Heart left ventricle (tissue), 16 donors: Measurements from ENCODE around the gene PLA2G2C. TPM values are rescaled to one million over a fixed set of nuclear protein-coding genes. Genes with fewer than 3 reads are reported as not detected.

Experiments used
- ATAC-seq, 4 donors: fragments of 200-7000 bp; cut with Tn5 transposase; one replicate each; pipeline ENCODE4 v1.9.1; 2020 to 2022; ENCODE audit warnings: moderate library complexity in 4 of 4, mild to moderate bottlenecking in 3 of 4, moderate number of reproducible peaks in 1 of 4
- DNase-seq, 5 donors: peaks; one replicate each; pipeline ENCODE4 v3.0.0-alpha.2; 2020
- H3K27ac ChIP-seq, 12 donors: fragments of 200-600 bp; sonication (generic) in 4 of 12; one replicate each; pipeline versions ENCODE4 v1.5.0 to v1.8.0; 2016 to 2022; ENCODE audit warnings: mild to moderate bottlenecking in 2 of 12
- H3K27me3 ChIP-seq, 9 donors: fragments of 200-600 bp; sonication (generic) in 2 of 9; one replicate each; pipeline versions ENCODE4 v1.5.1 to v1.8.0; 2016 to 2022; ENCODE audit warnings: mild to moderate bottlenecking in 3 of 9
- H3K36me3 ChIP-seq, 9 donors: fragments of 200-600 bp; sonication (generic) in 2 of 9; one replicate each; pipeline versions ENCODE4 v1.5.0 to v1.8.0; 2018 to 2022; ENCODE audit warnings: mild to moderate bottlenecking in 2 of 9
- H3K4me1 ChIP-seq, 12 donors: fragments of 200-600 bp; sonication (generic) in 4 of 12; one replicate each; pipeline versions ENCODE4 v1.5.0 to v1.8.0; 2016 to 2022; ENCODE audit warnings: mild to moderate bottlenecking in 3 of 12
- H3K4me3 ChIP-seq, 12 donors: fragments of 200-600 bp; sonication (generic) in 4 of 12; one replicate each; pipeline versions ENCODE4 v1.5.0 to v1.8.0; 2017 to 2022; ENCODE audit warnings: mild to moderate bottlenecking in 9 of 12, moderate library complexity in 4 of 12
- H3K9me3 ChIP-seq, 12 donors: fragments of 200-600 bp; sonication (generic) in 4 of 12; one replicate each; pipeline versions ENCODE4 v1.5.0 to v1.8.0; 2016 to 2022; ENCODE audit warnings: mild to moderate bottlenecking in 1 of 12
- POLR2A ChIP-seq, 2 donors: fragments of 450-650 bp; IDR thresholded peaks; one replicate each; pipeline ENCODE4 v1.6.1; 2017; ENCODE audit warnings: antibody characterized with exemption in 2 of 2, mild to moderate bottlenecking in 2 of 2, moderate library complexity in 2 of 2
- WGBS, 4 donors: extraction: QIAGEN DNeasy Blood & Tissue Kit in 2 of 4; methylation state at CpG; one replicate each; pipeline versions ENCODE4 v1.1.5 to v1.1.7; 2013 to 2018; 5-methylcytosine and 5-hydroxymethylcytosine counted together
- intact Hi-C, 10 donors: fragments of 100-400 bp; cut with DNase I; formaldehyde crosslinking; loops; one replicate each; pipeline versions ENCODE4 v1.11.1 to v1.14.2; 2022
- polyA plus RNA-seq, 2 donors: library from polyadenylated mRNA; stranded (reverse); fragments of 200-250 nt; gene quantifications; one replicate each; pipeline ENCODE4 v1.2.3, GENCODE V29; 2013
- total RNA-seq, 9 donors: library from RNA; depleted of rRNA in 2 of 9; stranded (reverse); fragments of >200 nt in 2 of 9; fragmentation: NEBNext Ultra II Directional in 3 of 9; extraction: Animal tissue kit (Norgen Biotek cat#: 25700) in 3 of 9; gene quantifications; one replicate each; pipeline versions ENCODE4 v1.1.0 to v1.2.4, GENCODE V29; 2016 to 2023
- TF ChIP-seq, protein P1 (sequence below), 12 donors: fragments of 200-600 bp; sonication (generic) in 4 of 12; IDR thresholded peaks; one replicate each; pipeline versions ENCODE4 v1.5.0 to v1.8.0; 2018 to 2022; ENCODE audit warnings: antibody characterized with exemption in 12 of 12, mild to moderate bottlenecking in 5 of 12
- donor health status: ischemic (EF 13 %, LVEDD 7.1; RV severe dilation, severe dysfunction).
- donor health status: healthy with polysubstance abuse.
- donor health status: DM: no; HTN: yes; CAD: no.
- donor health status: DM: no; HTN: no; CAD: no.
- donor health status: ischemic (EF 25% LVEDD 6.9; RV normal size, moderate dysfunction).
- donor health status: ischemic (EF 25% LVEDD 5.7; RV mildly dilated, moderate dysfunction).
- donor health status: healthy.
- donor health status: DM: yes; HTN: yes; CAD: no.
- donor health status: ischemic (EF 35%, LVEDD 5.7; RV mildly dilated, moderate dysfunction).
- donor health status: nonischemic (EF 11% LVEDD 7.7; RV severe dilation, severe dysfunction).
- donor health status: DM: yes; HTN: yes; CAD: no.
- donor health status: PGD.
- donor health status: ischemic (EF 29% LVEDD 5.4; RV normal size, mild dysfunction).
- donor health status: nonischemic (EF 23%, LVEDD 6.1; RV moderate dilation, normal function).

PLA2G2C gene
- total and polyA plus RNA-seq, 11 donors, result 0.16 TPM; not detected in 10

DNA sequence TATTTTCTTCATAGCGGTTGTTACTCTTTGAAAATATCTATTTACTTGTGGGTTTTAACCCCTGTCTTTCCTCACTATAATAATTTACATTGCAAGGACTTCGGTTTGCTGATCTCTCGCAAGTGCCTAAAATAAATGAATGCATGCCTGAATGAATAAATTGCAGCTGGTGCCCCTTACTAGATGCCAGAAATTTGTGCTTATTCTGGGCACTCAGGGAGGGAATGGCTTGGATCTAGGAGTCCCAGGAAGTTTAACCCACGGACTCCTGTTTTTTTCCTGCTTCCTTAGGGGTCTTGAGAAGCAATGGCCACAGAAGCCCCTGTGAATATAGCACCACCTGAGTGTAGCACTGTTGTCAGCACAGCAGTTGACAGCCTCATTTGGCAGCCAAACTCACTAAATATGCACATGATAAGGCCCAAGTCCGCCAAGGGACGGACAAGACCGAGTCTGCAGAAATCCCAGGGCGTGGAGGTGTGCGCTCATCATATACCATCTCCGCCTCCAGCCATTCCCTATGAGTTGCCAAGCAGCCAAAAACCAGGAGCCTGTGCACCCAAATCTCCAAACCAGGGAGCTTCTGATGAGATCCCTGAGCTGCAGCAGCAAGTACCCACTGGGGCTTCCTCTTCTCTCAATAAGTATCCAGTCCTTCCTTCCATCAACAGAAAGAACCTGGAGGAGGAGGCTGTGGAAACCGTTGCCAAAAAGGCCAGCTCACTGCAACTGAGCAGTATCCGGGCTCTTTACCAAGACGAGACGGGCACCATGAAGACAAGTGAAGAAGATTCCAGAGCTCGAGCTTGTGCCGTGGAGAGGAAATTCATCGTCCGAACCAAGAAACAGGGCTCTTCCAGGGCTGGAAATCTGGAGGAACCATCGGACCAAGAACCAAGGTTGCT lies 4.2 kb upstream of the PLA2G2C start:
- no peak overlapping the region for H3K4me3 ChIP-seq
- no peaks in the 10 kb centered on the region for H3K9me3 ChIP-seq
- no peaks in the 10 kb centered on the region for H3K36me3 ChIP-seq
- H3K27me3 ChIP-seq, result peaks cover 0 to 36% (median 9%) of the 10 kb centered on the region in 9 donors
- DNase-seq (no peak), ATAC-seq (no peak)
- H3K4me1 ChIP-seq, result peaks cover 0 to 44% (median 12%) of the 10 kb centered on the region in 12 donors
- 85 to 91% (median 88%) methylated on average over 19 of the region's 19 CpGs for WGBS, 4 donors
- intact Hi-C loops, result loop anchor here in 5 of 10 donors (5.0 to 10.0 kb wide), 3 partner anchors 83 to 276 kb away; no protein-coding TSS in a partner anchor
- TF ChIP-seq, protein P1, sequence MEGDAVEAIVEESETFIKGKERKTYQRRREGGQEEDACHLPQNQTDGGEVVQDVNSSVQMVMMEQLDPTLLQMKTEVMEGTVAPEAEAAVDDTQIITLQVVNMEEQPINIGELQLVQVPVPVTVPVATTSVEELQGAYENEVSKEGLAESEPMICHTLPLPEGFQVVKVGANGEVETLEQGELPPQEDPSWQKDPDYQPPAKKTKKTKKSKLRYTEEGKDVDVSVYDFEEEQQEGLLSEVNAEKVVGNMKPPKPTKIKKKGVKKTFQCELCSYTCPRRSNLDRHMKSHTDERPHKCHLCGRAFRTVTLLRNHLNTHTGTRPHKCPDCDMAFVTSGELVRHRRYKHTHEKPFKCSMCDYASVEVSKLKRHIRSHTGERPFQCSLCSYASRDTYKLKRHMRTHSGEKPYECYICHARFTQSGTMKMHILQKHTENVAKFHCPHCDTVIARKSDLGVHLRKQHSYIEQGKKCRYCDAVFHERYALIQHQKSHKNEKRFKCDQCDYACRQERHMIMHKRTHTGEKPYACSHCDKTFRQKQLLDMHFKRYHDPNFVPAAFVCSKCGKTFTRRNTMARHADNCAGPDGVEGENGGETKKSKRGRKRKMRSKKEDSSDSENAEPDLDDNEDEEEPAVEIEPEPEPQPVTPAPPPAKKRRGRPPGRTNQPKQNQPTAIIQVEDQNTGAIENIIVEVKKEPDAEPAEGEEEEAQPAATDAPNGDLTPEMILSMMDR (IDR thresholded peaks at IDR 0.05), result no peak
- TF ChIP-seq POLR2A (IDR thresholded peaks at IDR 0.05), result no peak
- H3K27ac ChIP-seq, result peak overlapping the region in 1 of 12 donors; percentile 29

DNA sequence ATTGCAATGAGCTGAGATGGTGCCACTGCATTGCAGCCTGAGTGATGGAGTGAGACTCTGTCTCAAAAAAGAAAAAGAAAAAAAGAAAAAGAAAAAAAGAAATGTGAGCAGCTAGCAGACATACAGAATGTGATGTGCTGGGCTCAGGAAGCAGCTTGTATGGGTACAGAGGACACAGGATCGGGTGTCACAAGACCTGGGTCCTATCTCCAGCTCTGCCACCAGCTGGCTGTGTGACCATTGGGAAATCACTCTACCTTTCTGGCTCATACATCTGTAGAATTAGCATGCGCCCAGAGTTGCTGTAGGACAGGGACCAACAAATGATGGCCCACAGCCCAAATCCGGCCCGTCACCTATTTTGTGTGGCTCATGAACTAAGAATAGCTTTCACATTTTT lies 3.3 kb upstream of the PLA2G2C start:
- TF ChIP-seq, protein P1 (IDR thresholded peaks at IDR 0.05), result no peak
- DNase-seq (no peak), ATAC-seq (no peak)
- no peaks in the 10 kb centered on the region for H3K36me3 ChIP-seq
- H3K4me3 ChIP-seq, result no peak overlapping the region
- H3K4me1 ChIP-seq, result peaks cover 0 to 42% (median 10%) of the 10 kb centered on the region in 12 donors
- H3K27ac ChIP-seq, result peak overlapping the region in 1 of 12 donors; percentile 92
- WGBS, 4 donors, result 78 to 90% (median 87%) methylated on average over 4 of the region's 4 CpGs
- peaks cover 0 to 36% (median 9%) of the 10 kb centered on the region in 9 donors for H3K27me3 ChIP-seq
- intact Hi-C loops, result loop anchor here in 5 of 10 donors (5.0 to 10.0 kb wide), 3 partner anchors 82 to 275 kb away; no protein-coding TSS in a partner anchor
- H3K9me3 ChIP-seq, result no peaks in the 10 kb centered on the region

DNA sequence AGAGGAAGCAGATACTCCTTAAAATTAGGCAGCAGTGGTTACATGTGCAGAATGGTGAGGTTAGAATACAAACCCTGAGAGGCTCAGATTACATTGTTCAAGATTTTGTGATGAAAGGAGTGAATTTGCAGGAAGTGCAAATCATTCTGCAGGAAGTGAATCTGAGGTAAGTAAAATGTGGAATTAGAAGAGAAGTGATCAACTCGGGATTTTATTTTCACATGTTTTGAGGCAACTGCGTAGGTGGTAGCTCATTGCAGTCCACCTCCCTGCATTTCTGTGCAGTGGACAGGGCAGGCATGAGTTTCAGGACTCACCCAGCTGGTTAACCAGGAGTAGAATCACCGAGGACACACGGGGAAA lies 2.1 kb upstream of the PLA2G2C start:
- H3K4me1 ChIP-seq, result peaks cover 0 to 39% (median 10%) of the 10 kb centered on the region in 12 donors

More for the DNA sequence above, 2.1 kb upstream of the PLA2G2C start:
- no peaks in the 10 kb centered on the region for H3K9me3 ChIP-seq
- H3K36me3 ChIP-seq, result no peaks in the 10 kb centered on the region
- peaks cover 0 to 36% (median 9%) of the 10 kb centered on the region in 9 donors for H3K27me3 ChIP-seq
- TF ChIP-seq, protein P1 (IDR thresholded peaks at IDR 0.05), result no peak
- TF ChIP-seq POLR2A (IDR thresholded peaks at IDR 0.05), result no peak
- 64 to 69% (median 65%) methylated on average over 4 of the region's 4 CpGs for WGBS, 4 donors
- H3K27ac ChIP-seq, result peak overlapping the region in 1 of 12 donors; percentile 92
- ATAC-seq, result no peak
- intact Hi-C loops, result no loop called here
- no peak overlapping the region for H3K4me3 ChIP-seq
- no peak for DNase-seq
